Tibial nerve (tissue), 4 donors: Measurements from ENCODE around the gene NELFA. TPM values are rescaled to one million over a fixed set of nuclear protein-coding genes. Genes with fewer than 3 reads are reported as not detected.
"Not testable (repeated sequence)": the region's sequence is repeated elsewhere in the genome, so short reads cannot be mapped to it uniquely, and the experiment has no call there.

Experiments
- DNase-seq, 2 donors: peaks; one replicate each; pipeline ENCODE4 v3.0.0-alpha.2; 2019; ENCODE audit warnings: low spot score in 2 of 2
- H3K27ac ChIP-seq, 4 donors: fragments of 200-600 bp; sonication (generic) in 3 of 4; one replicate each; pipeline ENCODE4 v1.5.1; 2017 to 2019; ENCODE audit warnings: mild to moderate bottlenecking in 1 of 4
- H3K27me3 ChIP-seq, 2 donors: fragments of 200-600 bp; sonication (generic) in 1 of 2; one replicate each; pipeline versions ENCODE4 v1.5.1 to v1.6.0; 2017 to 2019
- H3K36me3 ChIP-seq, 3 donors: fragments of 200-600 bp; sonication (generic); one replicate each; pipeline ENCODE4 v1.5.1; 2018 to 2019
- H3K4me1 ChIP-seq, 4 donors: fragments of 200-600 bp; sonication (generic) in 3 of 4; one replicate each; pipeline ENCODE4 v1.5.1; 2017 to 2019
- H3K4me3 ChIP-seq, 4 donors: fragments of 200-600 bp; sonication (generic) in 3 of 4; one replicate each; pipeline ENCODE4 v1.5.1; 2017 to 2019; ENCODE audit warnings: mild to moderate bottlenecking in 1 of 4, moderate library complexity in 1 of 4
- H3K9me3 ChIP-seq, 4 donors: fragments of 200-600 bp; sonication (generic) in 3 of 4; one replicate each; pipeline ENCODE4 v1.5.1; 2017 to 2019
- EP300 ChIP-seq, 2 donors: sonication (generic); formaldehyde crosslinking; IDR thresholded peaks; one replicate each; pipeline ENCODE4 v1.6.1; 2017; ENCODE audit warnings: antibody characterized with exemption in 2 of 2, mild to moderate bottlenecking in 1 of 2
- POLR2A ChIP-seq, 2 donors: fragments of 450-650 bp; IDR thresholded peaks; one replicate each; pipeline ENCODE4 v1.6.1; 2017; ENCODE audit warnings: antibody characterized with exemption in 2 of 2, mild to moderate bottlenecking in 2 of 2, moderate library complexity in 2 of 2
- WGBS, 2 donors: methylation state at CpG; one replicate each; pipeline ENCODE4 v1.1.5; 2018; 5-methylcytosine and 5-hydroxymethylcytosine counted together
- total RNA-seq, 4 donors: library from RNA; depleted of rRNA; stranded (reverse); fragments of >200 nt; gene quantifications; one replicate each; pipeline ENCODE4 v1.1.0, GENCODE V29; 2016
- TF ChIP-seq, protein P1 (sequence below), 5 experiments: fragments of 200-600 bp in 3 of 5; fragments of 450-650 bp in 2 of 5; sonication (generic) in 3 of 5; IDR thresholded peaks; one replicate each; pipeline ENCODE4 v1.5.1; 2016 to 2019; ENCODE audit warnings: antibody characterized with exemption in 5 of 5, mild to moderate bottlenecking in 3 of 5, moderate library complexity in 2 of 5

Gene NELFA
- total RNA-seq, 4 donors from 2014 or later = 32.9 to 43.1 (median 37.5) TPM

DNA sequence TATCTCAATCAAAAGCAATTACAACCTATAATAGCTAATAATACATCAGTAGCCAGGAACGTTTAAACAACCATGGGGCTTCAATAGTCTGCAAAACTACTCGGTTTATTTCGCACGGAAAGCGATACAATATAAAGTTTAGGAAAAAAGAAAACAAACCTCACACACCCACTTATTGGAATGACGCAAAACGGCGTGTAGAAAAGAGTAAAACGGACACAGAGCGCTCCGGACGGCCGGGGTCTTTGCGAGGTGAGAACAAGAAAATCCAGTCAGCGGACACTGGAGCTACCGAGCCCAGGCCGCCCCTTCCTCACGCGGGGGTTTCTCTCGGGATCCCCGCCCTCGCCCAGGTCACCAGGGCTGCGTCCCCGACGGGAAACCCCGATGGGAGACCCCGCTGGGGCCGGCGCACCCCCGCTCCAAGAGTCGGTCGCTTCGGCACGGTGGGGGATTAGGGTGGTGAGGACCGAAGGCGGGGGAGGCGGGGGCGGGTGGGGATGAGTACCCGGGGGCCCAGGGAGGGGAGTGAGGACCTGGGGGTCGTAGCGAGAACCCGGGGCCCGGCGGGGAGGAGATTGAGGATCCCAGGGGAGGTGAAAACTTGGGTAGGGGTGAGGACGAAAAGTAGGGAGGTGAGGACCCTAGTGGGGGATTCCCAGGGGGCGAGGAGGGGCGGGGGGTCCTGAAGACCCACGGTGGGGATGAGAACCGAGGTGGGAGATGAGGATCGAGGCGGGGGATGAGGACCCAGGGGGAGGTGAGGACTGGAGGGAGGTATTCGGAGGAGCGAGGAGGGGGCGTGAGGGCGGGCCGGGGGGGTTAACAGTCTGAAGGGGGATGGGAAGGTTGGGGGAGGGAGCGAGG lies 737 bp downstream of the NELFA start:
- WGBS, 2 donors = 1 to 3% methylated on average over 50 to 52 of the region's 57 CpGs
- Histone ChIP-seq H3K36me3 (peaks cover 0 to 33% (median 0%) of the 10 kb centered on the region in 3 donors), H3K27ac (peak overlapping the region; percentile 93 to 99 (median 96)), H3K9me3 (no peaks in the 10 kb centered on the region), H3K27me3 (no peaks in the 10 kb centered on the region), H3K4me3 (peak overlapping the region; percentile 58 to 99 (median 81)), H3K4me1 (peaks cover 0 to 36% (median 2%) of the 10 kb centered on the region in 4 donors)
- TF ChIP-seq POLR2A (IDR thresholded peaks at IDR 0.05) = no peak
- TF ChIP-seq, protein P1, sequence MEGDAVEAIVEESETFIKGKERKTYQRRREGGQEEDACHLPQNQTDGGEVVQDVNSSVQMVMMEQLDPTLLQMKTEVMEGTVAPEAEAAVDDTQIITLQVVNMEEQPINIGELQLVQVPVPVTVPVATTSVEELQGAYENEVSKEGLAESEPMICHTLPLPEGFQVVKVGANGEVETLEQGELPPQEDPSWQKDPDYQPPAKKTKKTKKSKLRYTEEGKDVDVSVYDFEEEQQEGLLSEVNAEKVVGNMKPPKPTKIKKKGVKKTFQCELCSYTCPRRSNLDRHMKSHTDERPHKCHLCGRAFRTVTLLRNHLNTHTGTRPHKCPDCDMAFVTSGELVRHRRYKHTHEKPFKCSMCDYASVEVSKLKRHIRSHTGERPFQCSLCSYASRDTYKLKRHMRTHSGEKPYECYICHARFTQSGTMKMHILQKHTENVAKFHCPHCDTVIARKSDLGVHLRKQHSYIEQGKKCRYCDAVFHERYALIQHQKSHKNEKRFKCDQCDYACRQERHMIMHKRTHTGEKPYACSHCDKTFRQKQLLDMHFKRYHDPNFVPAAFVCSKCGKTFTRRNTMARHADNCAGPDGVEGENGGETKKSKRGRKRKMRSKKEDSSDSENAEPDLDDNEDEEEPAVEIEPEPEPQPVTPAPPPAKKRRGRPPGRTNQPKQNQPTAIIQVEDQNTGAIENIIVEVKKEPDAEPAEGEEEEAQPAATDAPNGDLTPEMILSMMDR (IDR thresholded peaks at IDR 0.05) = no peak
- TF ChIP-seq EP300 (IDR thresholded peaks at IDR 0.05) = no peak
- DNase-seq = no peak

DNA sequence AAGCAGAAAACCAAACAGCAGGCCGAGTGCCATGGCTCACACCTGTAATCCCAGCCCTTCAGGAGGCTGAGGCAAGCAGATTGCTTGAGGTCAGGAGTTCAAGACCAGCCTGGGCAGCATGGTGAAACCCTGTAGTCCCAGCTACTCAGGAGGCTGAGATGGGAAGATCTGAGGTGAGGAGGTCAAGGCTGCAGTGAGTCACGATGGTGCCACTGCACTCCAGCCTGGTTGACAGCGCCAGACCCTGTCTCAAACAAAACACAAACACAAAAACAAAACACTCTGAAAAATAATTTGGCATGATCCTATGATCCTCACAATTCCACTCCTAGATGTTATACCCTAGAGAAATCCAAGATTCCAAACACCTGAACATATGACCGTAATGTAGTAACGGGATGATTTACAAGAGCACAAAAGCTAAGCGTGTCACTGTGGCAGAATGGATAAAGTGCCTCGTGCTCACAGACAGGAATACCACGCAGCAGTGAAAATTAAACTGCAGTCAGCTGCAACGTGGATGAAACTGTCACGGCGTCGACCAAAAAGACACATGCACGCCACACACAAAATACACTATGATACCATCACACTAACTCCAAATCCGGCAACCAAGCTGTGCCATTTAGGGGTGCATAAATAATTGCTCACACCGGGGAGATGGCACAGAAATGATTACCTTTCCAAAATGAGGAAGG lies 1.7 kb downstream of the NELFA start:
- H3K27ac ChIP-seq = peak overlapping the region in 1 of 4 donors; percentile 97
- peaks cover 0 to 39% (median 0%) of the 10 kb centered on the region in 3 donors for H3K36me3 ChIP-seq
- no peaks in the 10 kb centered on the region for H3K27me3 ChIP-seq
- no peaks in the 10 kb centered on the region for H3K9me3 ChIP-seq
- TF ChIP-seq, protein P1 (IDR thresholded peaks at IDR 0.05) = no peak
- TF ChIP-seq EP300 (IDR thresholded peaks at IDR 0.05) = no peak
- TF ChIP-seq POLR2A (IDR thresholded peaks at IDR 0.05) = no peak
- H3K4me3 ChIP-seq = peak overlapping the region in 2 of 4 donors; percentile 58 to 65
- H3K4me1 ChIP-seq = peaks cover 0 to 36% (median 2%) of the 10 kb centered on the region in 4 donors
- DNase-seq = no peak
- 82 to 84% methylated on average over 15 of the region's 15 CpGs for WGBS, 2 donors

DNA sequence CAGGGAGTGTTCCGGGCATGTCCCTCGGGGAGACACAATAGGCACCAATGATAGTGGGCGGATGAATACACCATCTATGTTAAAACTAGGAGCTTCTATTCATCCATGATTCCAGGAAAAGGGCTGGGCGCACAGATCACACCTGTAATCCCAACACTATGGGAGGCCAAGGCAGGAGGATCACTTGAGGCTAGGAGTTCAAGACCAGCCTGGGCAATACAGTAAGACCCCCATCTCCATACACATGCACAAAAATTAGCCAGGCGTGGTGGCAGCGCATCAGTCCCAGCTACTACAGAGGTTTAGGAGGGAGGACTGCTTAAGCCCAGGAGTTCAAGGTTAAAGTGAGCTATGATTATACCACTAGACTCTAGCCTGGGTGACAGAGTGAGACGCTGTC lies 2.4 kb downstream of the NELFA start:
- Histone ChIP-seq H3K4me1 (peaks cover 0 to 36% (median 2%) of the 10 kb centered on the region in 4 donors), H3K27me3 (no peaks in the 10 kb centered on the region), H3K27ac (no peak overlapping the region), H3K36me3 (peaks cover 0 to 47% (median 0%) of the 10 kb centered on the region in 3 donors), H3K9me3 (no peaks in the 10 kb centered on the region), H3K4me3 (no peak overlapping the region)
- WGBS, 2 donors = 81 to 87% methylated on average over 7 of the region's 7 CpGs
- no peak for TF ChIP-seq EP300 (IDR thresholded peaks at IDR 0.05)
- TF ChIP-seq POLR2A (IDR thresholded peaks at IDR 0.05) = no peak
- no peak for DNase-seq

DNA sequence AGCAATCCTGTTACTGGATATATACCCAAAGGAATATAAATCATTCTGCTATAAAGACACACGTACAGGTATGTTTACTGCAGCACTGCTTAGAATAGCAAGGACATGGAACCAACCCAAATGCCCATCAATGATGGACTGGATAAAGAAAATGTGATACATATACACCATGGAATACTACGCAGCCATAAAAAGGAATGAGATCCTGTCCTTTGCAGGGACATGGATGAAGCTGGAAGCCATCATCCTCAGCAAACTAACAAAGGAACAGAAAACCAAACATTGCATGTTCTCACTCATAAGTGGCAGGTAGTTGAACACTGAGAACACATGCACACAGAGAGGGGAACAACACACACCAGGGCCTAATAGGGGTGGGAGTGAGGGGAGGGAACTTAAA lies 5.4 kb downstream of the NELFA start:
- H3K4me3 ChIP-seq, H3K27me3 ChIP-seq, H3K27ac ChIP-seq, DNase-seq: not testable (repeated sequence)
- Histone ChIP-seq H3K9me3 (peaks cover 0 to 11% (median 0%) of the 10 kb centered on the region in 4 donors), H3K36me3 (peaks cover 0 to 70% (median 0%) of the 10 kb centered on the region in 3 donors), H3K4me1 (peaks cover 0 to 29% (median 2%) of the 10 kb centered on the region in 4 donors)
- 95 to 96% methylated on average over 2 of the region's 2 CpGs for WGBS, 2 donors

DNA sequence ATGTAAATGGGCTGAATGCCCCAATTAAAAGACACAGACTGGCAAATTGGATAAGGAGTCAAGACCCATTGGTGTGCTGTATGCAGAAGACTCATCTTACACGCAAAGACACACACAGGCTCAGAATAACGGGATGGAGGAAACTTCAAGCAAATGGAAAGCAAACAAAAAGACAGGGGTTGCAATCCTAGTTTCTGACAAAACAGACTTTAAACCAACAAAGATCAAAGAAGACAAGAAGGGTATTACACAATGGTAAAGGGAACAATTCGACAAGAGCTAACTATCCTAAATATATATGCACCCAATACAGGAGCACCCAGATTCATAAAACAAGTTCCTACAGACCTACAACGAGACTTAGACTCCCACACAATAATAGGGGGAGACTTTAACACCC lies 9.5 kb downstream of the NELFA start:
- DNase-seq, H3K4me1 ChIP-seq, H3K4me3 ChIP-seq, H3K27ac ChIP-seq, H3K27me3 ChIP-seq: not testable (repeated sequence)
- Histone ChIP-seq H3K36me3 (peaks cover 0 to 77% (median 2%) of the 10 kb centered on the region in 3 donors), H3K9me3 (peaks cover 0 to 24% (median 3%) of the 10 kb centered on the region in 4 donors)
- WGBS, 2 donors = 96 to 97% methylated on average over 4 of the region's 4 CpGs

DNA sequence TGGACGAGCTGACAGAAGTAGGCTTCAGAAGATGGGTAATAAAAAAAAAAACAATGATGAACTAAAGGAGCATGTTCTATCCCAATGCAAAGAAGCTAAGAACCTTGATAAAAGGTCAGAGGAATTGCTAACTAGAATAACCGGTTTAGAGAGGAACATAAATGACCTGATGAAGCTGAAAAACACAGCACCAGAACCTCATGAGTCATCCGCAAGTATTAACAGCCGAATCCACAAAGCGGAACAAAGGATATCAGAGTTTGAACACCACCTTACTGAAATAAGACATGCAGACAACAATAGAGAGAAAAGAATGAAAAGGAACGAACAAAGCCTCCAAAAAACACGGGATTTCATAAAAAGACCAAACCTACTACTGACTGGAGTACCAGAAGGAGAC lies 10.5 kb downstream of the NELFA start:
- no peak for DNase-seq
- Histone ChIP-seq H3K27ac (no peak overlapping the region), H3K36me3 (peaks cover 0 to 68% (median 2%) of the 10 kb centered on the region in 3 donors), H3K9me3 (peaks cover 0 to 24% (median 3%) of the 10 kb centered on the region in 4 donors), H3K27me3 (no peaks in the 10 kb centered on the region), H3K4me1 (no peaks in the 10 kb centered on the region), H3K4me3 (no peak overlapping the region)
- 94 to 97% methylated on average over 7 of the region's 7 CpGs for WGBS, 2 donors
- TF ChIP-seq EP300 (IDR thresholded peaks at IDR 0.05) (no peak), POLR2A (IDR thresholded peaks at IDR 0.05) (no peak)
- TF ChIP-seq, protein P1 (IDR thresholded peaks at IDR 0.05) = no peak
